AG04450 (cell line): ENCODE data around the gene AKAP12. TPM values are rescaled to one million over a fixed set of nuclear protein-coding genes. Genes with fewer than 3 reads are reported as not detected.

ENCODE experiments used
- CTCF ChIA-PET: fragments of 300-600, 350-600 bp; formaldehyde crosslinking; extraction: SDS; loops from one replicate; lab custom pipeline; 2022; ENCODE audit warnings: antibody characterized with exemption, inconsistent platforms; lab: Charles Lee
- POLR2A ChIA-PET: fragments of 350-600 bp; formaldehyde crosslinking; extraction: SDS; loops from one replicate; lab custom pipeline; 2021; ENCODE audit warnings: antibody characterized with exemption, inconsistent platforms; lab: Yijun Ruan, JAX
- DNase-seq: peaks from one replicate; pipeline ENCODE4 v3.0.0-alpha.2; 2011; ENCODE audit warnings: low read depth, low spot score
- H3K27ac ChIP-seq: one replicate; pipeline ENCODE4 v1.5.1; 2012; ENCODE audit warnings: low read depth, low read length, control low read depth
- H3K27me3 ChIP-seq: one replicate; pipeline ENCODE4 v1.6.0; 2012; ENCODE audit warnings: low read length; ENCODE audit not compliant: control insufficient read depth, insufficient read depth
- H3K4me3 ChIP-seq: 2 replicates; pipeline ENCODE4 v1.5.1; 2011; ENCODE audit warnings: mild to moderate bottlenecking, low read depth, low read length, control low read depth
- H3K9me3 ChIP-seq: 2 replicates; pipeline ENCODE4 v1.5.1; 2012; ENCODE audit warnings: low read length; ENCODE audit not compliant: control insufficient read depth, insufficient read depth
- polyA plus RNA-seq: library from polyadenylated mRNA; depleted of rRNA; stranded (reverse); fragments of >200 nt; gene quantifications from 2 replicates; pipeline ENCODE4 v1.2.3, GENCODE V29; 2011
- TF ChIP-seq, protein P1 (sequence below): IDR thresholded peaks from 2 replicates; pipeline ENCODE4 v1.5.1; 2011; ENCODE audit warnings: low read depth, low read length, control low read depth, inconsistent platforms

AKAP12 gene
- polyA plus RNA-seq, 1 experiment = 73.2 TPM

DNA sequence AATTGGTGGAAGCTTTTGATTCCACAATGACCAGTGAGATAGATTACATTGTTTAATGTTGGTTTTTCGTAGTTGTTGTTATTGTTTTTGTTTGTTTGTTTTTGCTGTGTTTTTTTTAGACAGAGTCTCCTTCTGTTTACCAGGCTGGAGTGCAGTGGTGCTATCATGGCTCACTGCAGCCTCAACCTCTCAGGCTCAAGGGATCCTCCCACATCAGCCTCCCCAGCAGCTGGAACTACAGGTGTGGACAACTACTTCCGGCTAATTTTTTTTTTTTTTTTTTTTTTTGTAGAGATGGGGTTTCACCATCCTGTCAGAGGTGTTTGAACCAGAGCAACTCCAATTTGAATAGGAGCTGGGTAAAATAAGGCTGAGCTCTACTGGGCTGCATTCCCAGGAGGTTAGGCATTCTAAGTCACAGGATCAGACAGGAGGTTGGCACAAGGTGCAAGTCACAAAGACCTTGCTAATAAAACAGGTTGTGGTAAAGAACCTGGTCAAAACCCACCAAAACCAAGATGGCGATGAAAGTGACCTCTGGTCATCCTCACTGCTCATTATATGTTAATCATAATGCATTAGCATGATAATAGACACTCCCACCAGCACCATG, 10.9 kb upstream of the AKAP12 start:
- no peaks in the 10 kb centered on the region for H3K9me3 ChIP-seq
- CTCF ChIA-PET = no interaction called here
- POLR2A ChIA-PET = no interaction called here
- TF ChIP-seq, protein P1, sequence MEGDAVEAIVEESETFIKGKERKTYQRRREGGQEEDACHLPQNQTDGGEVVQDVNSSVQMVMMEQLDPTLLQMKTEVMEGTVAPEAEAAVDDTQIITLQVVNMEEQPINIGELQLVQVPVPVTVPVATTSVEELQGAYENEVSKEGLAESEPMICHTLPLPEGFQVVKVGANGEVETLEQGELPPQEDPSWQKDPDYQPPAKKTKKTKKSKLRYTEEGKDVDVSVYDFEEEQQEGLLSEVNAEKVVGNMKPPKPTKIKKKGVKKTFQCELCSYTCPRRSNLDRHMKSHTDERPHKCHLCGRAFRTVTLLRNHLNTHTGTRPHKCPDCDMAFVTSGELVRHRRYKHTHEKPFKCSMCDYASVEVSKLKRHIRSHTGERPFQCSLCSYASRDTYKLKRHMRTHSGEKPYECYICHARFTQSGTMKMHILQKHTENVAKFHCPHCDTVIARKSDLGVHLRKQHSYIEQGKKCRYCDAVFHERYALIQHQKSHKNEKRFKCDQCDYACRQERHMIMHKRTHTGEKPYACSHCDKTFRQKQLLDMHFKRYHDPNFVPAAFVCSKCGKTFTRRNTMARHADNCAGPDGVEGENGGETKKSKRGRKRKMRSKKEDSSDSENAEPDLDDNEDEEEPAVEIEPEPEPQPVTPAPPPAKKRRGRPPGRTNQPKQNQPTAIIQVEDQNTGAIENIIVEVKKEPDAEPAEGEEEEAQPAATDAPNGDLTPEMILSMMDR = no peak
- DNase-seq = no peak
- no peak overlapping the region for H3K4me3 ChIP-seq
- peaks cover 4% of the 10 kb centered on the region for H3K27me3 ChIP-seq
- H3K27ac ChIP-seq = no peak overlapping the region

DNA sequence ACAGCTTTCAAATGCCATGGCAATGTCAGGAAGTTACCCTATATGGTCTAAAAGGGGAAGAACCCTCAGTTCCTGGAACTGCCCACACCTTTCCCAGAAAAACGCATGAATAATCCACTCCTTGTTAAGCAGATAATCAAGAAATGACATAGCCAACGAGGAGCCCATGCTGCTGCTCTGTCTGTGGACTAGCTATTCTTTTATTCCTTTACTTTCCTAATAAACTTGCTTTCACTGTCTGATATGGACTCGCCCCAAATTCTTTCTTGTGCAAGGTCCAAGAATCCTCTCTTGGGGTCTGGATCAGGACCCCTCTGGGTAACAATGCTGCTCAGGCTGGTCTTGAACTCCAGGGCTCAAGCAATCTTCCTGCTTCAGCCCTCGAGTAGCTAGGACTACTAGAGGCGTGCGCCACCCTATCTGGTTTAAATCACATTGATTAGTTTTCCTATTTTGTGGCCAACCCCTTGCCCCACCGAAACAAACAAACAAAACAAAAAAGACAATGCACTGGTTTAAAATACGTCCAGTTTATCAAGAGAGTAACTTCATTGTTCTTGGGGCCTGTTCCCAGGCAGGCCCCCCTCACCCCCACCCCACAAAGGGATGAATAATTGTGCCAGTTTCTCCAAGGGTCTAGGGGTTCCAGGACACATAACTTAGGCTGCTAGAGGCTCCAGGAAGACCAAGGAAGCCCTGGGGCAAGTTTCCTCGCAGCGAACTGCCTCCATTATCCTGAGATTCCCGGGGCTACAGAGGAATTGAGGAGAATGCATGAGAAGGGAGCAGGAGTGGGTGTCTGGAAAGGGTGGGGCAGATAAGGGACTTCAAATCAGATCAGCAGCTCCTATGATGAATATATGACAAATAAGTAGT, 10.1 kb upstream of the AKAP12 start:
- POLR2A ChIA-PET = interaction anchor here (0.6 kb wide), 1 partner anchor 144 kb away, joined by 4 read pairs; no protein-coding TSS in a partner anchor
- CTCF ChIA-PET = no interaction called here
- no peak for DNase-seq

DNA sequence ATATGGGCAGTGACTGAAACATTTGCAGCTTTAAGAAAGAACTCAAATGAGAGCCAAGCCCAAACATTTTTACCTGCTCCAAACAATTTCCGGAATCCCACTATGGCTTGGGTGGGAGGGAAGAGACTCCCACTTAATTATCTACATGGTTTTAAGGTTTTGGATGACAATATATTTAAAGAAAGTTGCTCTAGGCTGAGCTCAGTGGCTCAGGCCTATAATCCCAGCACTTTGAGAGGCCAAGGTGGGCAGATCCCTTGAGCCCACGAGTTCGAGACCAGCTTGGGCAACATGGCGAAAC, 9.5 kb upstream of the AKAP12 start:
- ChIA-PET POLR2A (interaction anchor here (0.6 kb wide), 1 partner anchor 144 kb away, joined by 4 read pairs; no protein-coding TSS in a partner anchor), CTCF (no interaction called here)

More for the DNA sequence above, 10.1 kb upstream of the AKAP12 start:
- Histone ChIP-seq H3K9me3 (no peaks in the 10 kb centered on the region), H3K27ac (no peak overlapping the region), H3K4me3 (no peak overlapping the region), H3K27me3 (peaks cover 4% of the 10 kb centered on the region)
- TF ChIP-seq, protein P1 = no peak

DNA sequence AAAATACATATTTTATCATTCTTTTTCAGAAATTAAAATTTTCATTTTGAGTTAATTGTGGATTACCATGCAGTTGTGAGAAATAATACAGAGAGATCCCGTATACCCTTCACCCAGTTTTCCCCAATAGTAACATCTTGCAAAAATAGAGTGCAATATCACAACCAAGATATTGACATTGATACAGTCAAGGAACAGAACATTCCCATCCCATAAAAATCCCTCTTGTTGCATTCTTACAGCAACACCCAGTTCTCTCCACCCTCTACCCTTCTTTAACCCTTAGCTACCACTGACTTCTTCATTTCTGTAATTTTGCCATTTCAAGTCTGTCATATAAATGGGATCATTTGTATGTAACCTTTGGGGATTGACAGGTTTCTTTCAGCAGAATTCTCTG, 6.9 kb upstream of the AKAP12 start:
- TF ChIP-seq, protein P1 = no peak
- POLR2A ChIA-PET = interaction anchor here (0.7 kb wide), 1 partner anchor 239 kb away, joined by 3 read pairs; no protein-coding TSS in a partner anchor
- H3K9me3 ChIP-seq = no peaks in the 10 kb centered on the region
- H3K27ac ChIP-seq = no peak overlapping the region
- no peak overlapping the region for H3K4me3 ChIP-seq
- CTCF ChIA-PET = interaction anchor here (0.6 kb wide), 1 partner anchor 9 kb away, joined by 3 read pairs; no protein-coding TSS in a partner anchor
- H3K27me3 ChIP-seq = peaks cover 4% of the 10 kb centered on the region
- DNase-seq = no peak

More for the DNA sequence above, 9.5 kb upstream of the AKAP12 start:
- H3K4me3 ChIP-seq = no peak overlapping the region
- H3K27ac ChIP-seq = no peak overlapping the region
- peaks cover 4% of the 10 kb centered on the region for H3K27me3 ChIP-seq
- DNase-seq = no peak
- H3K9me3 ChIP-seq = no peaks in the 10 kb centered on the region
- TF ChIP-seq, protein P1 = no peak

DNA sequence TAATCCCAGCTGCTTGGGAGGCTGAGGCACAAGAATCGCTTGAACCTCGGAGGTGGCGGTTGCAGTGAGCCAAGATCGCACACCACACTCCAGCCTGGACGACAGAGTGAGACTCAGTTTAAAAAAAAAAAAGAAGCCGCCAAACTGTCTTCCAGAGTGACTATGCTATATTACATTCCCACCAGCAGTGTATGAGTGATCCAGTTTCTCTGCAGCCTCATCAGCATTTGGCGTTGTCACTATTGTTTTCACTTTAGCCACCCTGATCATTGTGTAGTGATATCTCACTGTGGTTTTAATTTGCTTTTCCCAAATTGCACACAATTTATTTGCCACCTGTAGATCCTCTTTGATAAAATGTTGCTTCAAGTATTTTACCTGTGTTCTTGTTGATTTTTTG, 6.0 kb upstream of the AKAP12 start:
- Histone ChIP-seq H3K4me3 (no peak overlapping the region), H3K27me3 (peaks cover 4% of the 10 kb centered on the region), H3K27ac (no peak overlapping the region), H3K9me3 (no peaks in the 10 kb centered on the region)
- TF ChIP-seq, protein P1 = no peak
- POLR2A ChIA-PET = interaction anchor here (0.7 kb wide), 1 partner anchor 239 kb away, joined by 3 read pairs; no protein-coding TSS in a partner anchor
- CTCF ChIA-PET = no interaction called here
- DNase-seq = no peak
